Measurements from ENCODE around the gene SAE1. TPM values are rescaled to one million over a fixed set of nuclear protein-coding genes. Genes with fewer than 3 reads are reported as not detected.
A peak's percentile ranks its signal among the peaks of the same experiment; 100 is the strongest.
"Not testable (repeated sequence)": the region's sequence is repeated elsewhere in the genome, so short reads cannot be mapped to it uniquely, and the experiment has no call there.

SAE1 gene
- total RNA-seq, 4 donors from 2014 or later, result 37.9 to 66.9 (median 50.8) TPM

GRCh38 chr19:47243776-47244547, 113.3 kb downstream of the SAE1 start:
- 3 to 4% methylated on average over 17 to 30 of the region's 46 CpGs for WGBS, 2 donors
- peaks cover 0 to 12% of the 10 kb centered on the region in 2 donors for H3K27me3 ChIP-seq
- H3K27ac ChIP-seq, result peak overlapping the region in 2 of 4 donors; percentile 60 to 73
- peak; percentile 75 to 77 for DNase-seq (ENCODE audit: low spot score in 2 of 2)
- H3K4me1 ChIP-seq, result peaks cover 0 to 54% (median 28%) of the 10 kb centered on the region in 4 donors
- no peaks in the 10 kb centered on the region for H3K36me3 ChIP-seq
- TF ChIP-seq EP300 (IDR thresholded peaks at IDR 0.05), result peak; percentile 63 to 90
- TF ChIP-seq POLR2A (IDR thresholded peaks at IDR 0.05), result peak in 1 of 2 donors; percentile 16
- TF ChIP-seq CTCF (IDR thresholded peaks at IDR 0.05), result peak; percentile 99 to 100 (median 99)
- H3K4me3 ChIP-seq, result peak overlapping the region in 2 of 4 donors; percentile 40 to 44
- H3K9me3 ChIP-seq, result no peaks in the 10 kb centered on the region

DNA sequence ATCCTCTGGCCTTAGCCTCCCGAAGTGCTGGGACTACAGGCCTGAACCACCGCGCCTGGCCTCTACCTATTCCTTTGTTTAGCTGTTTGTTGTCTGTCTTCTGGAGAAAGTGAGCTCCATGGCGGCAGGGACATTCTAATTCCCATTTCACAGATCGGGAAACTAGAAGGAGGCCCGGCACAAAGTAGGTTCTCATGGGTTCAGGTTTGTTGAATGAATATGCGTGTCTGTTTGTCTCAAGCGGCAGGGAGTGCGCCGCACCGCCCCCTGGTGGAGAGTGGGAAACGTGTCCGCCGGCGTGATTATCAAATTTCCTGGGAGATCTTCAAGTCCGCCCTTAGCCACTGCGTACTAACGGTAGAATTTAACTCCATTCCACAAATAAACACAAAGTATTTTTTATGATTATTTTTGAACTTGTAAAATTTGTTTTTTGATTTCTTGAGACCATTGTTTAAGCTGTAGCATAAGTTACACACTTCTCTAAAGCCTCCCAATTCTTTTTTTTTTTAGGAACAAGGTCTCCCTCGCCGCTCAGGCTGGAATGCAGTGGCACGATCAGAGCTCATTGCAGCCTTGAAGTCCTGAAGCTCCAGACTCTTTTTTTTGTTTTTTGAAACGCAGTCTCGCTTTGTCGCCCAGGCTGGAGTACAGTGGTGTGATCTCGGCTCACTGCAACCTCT, 116.8 kb downstream of the SAE1 start:
- peak; percentile 67 to 79 for DNase-seq (ENCODE audit: low spot score in 2 of 2)
- no peak overlapping the region for H3K4me3 ChIP-seq

DNA sequence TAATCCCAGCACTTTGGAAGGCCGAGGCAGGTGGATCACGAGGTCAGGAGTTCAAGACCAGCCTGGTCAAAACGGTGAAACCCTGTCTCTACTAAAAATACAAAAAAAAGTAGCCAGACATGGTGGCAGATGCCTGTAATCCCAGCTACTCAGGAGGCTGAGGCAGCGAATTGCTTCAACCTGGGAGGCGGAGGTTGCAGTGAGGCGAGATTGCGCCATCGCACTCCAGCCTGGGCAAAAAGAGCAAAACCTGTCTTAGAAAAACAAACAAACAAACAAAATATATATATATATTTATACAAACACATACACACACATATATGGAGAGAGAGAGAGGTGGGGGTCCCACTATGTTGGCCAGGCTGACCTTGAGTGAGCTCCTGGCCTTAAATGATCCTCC, 122.4 kb downstream of the SAE1 start:
- H3K27me3 ChIP-seq; H3K27ac ChIP-seq; H3K36me3 ChIP-seq; H3K9me3 ChIP-seq; H3K4me3 ChIP-seq; DNase-seq (ENCODE audit: low spot score in 2 of 2): not testable (repeated sequence)
- WGBS, 2 donors, result 81 to 90% methylated on average over 8 of the region's 8 CpGs
- H3K4me1 ChIP-seq, result peaks cover 0 to 22% (median 11%) of the 10 kb centered on the region in 4 donors

More for the DNA sequence above, 116.8 kb downstream of the SAE1 start:
- 29 to 32% methylated on average over 25 of the region's 25 CpGs for WGBS, 2 donors
- Histone ChIP-seq H3K27ac (no peak overlapping the region), H3K27me3 (no peaks in the 10 kb centered on the region), H3K36me3 (no peaks in the 10 kb centered on the region), H3K4me1 (peaks cover 0 to 38% (median 15%) of the 10 kb centered on the region in 4 donors), H3K9me3 (no peaks in the 10 kb centered on the region)
- TF ChIP-seq POLR2A (IDR thresholded peaks at IDR 0.05), result no peak
- TF ChIP-seq CTCF (IDR thresholded peaks at IDR 0.05), result peak; percentile 82 to 94 (median 86)

GRCh38 chr19:47253467-47253881, 122.8 kb downstream of the SAE1 start:
- no peaks in the 10 kb centered on the region for H3K9me3 ChIP-seq
- no peak for DNase-seq (ENCODE audit: low spot score in 2 of 2)
- H3K36me3 ChIP-seq, result peaks cover 0 to 4% (median 0%) of the 10 kb centered on the region in 3 donors
- TF ChIP-seq EP300 (IDR thresholded peaks at IDR 0.05), result no peak
- TF ChIP-seq POLR2A (IDR thresholded peaks at IDR 0.05), result no peak
- no peak for TF ChIP-seq CTCF (IDR thresholded peaks at IDR 0.05)
- WGBS, 2 donors, result 72 to 74% methylated on average over 3 of the region's 3 CpGs
- H3K4me3 ChIP-seq, result no peak overlapping the region
- H3K27ac ChIP-seq, result no peak overlapping the region
- peaks cover 0 to 27% (median 15%) of the 10 kb centered on the region in 4 donors for H3K4me1 ChIP-seq
- H3K27me3 ChIP-seq, result no peaks in the 10 kb centered on the region

- no peak for DNase-seq (ENCODE audit: low spot score in 2 of 2)
- peaks cover 0 to 9% (median 0%) of the 10 kb centered on the region in 3 donors for H3K36me3 ChIP-seq
- no peak overlapping the region for H3K27ac ChIP-seq
- H3K4me1 ChIP-seq, result peaks cover 0 to 32% (median 20%) of the 10 kb centered on the region in 4 donors
- 85 to 88% methylated on average over 5 of the region's 5 CpGs for WGBS, 2 donors
- TF ChIP-seq EP300 (IDR thresholded peaks at IDR 0.05) (no peak), CTCF (IDR thresholded peaks at IDR 0.05) (no peak), POLR2A (IDR thresholded peaks at IDR 0.05) (no peak)
- no peaks in the 10 kb centered on the region for H3K27me3 ChIP-seq
- H3K4me3 ChIP-seq, result no peak overlapping the region
- no peaks in the 10 kb centered on the region for H3K9me3 ChIP-seq
Observed at GRCh38 chr19:47253970-47254369, 123.3 kb downstream of the SAE1 start.
